GM18511 (cell line): ENCODE data around the gene TRUB2.
"Not testable (repeated sequence)": the region's sequence is repeated elsewhere in the genome, so short reads cannot be mapped to it uniquely, and the experiment has no call there.

Experiments
- ATAC-seq: cut with Tn5 transposase; IDR thresholded peaks from one replicate; pipeline ENCODE4 v1.9.1; 2021; ENCODE audit warnings: mild to moderate bottlenecking, moderate library complexity; ENCODE audit not compliant: unreplicated experiment

The TRUB2 gene

DNA sequence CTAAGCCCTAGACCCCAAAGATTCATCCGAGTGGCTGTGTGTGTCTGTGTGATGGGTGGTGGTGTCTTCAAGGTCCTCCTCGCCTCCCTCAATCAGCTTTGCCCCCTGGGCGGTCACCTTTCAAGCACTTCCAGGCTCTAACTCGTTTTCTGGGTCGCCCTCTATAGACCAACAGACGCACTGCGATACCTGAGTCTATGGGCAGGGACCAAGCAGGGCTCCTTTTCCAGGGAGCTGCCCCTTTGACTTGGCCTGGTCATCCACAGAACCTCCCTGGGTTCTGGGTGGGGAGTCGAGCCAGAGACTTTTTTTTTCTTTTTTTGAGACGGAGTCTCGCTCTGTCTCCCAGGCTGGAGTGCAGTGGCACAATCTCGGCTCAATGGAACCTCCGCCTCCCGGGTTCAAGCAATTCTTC lies 19.2 kb upstream of the TRUB2 start:
- ATAC-seq = no peak

DNA sequence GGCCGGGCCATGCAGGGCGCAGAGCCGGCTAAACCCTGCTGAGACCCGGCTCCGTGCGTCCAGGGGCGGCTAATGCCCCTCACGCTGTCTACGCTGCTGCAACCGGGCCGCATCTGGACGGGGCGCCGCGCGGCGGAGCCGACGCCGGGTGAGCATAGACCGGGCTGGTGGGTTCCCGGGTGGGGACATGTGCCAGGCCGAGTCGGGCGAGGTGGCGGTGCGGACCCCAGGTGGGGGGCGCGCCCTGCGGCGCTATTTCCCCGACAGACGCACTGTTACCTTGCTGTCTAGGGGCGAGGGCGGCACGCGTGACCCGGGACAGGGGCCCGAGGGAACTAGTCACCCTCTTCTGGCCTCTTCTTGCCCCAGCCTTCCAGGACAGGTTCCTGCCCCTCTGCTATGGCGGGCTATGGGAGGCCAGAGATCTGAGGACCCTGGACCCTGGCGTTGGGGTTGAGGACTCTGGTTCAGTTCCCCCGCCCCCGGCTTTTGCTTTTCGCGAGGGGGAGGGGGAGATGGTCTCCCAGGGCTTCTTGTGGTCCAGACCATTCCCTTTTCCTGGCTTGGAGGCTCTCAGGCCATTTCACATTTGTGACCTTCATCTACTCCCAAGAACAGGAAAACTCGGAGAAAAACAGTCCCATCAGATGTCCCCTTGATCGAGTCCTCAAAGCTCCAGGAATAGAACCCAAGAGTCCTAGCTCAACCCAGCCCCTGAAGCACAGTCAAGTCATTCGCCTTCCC lies 18.6 kb upstream of the TRUB2 start:
- peak; percentile 17 for ATAC-seq

DNA sequence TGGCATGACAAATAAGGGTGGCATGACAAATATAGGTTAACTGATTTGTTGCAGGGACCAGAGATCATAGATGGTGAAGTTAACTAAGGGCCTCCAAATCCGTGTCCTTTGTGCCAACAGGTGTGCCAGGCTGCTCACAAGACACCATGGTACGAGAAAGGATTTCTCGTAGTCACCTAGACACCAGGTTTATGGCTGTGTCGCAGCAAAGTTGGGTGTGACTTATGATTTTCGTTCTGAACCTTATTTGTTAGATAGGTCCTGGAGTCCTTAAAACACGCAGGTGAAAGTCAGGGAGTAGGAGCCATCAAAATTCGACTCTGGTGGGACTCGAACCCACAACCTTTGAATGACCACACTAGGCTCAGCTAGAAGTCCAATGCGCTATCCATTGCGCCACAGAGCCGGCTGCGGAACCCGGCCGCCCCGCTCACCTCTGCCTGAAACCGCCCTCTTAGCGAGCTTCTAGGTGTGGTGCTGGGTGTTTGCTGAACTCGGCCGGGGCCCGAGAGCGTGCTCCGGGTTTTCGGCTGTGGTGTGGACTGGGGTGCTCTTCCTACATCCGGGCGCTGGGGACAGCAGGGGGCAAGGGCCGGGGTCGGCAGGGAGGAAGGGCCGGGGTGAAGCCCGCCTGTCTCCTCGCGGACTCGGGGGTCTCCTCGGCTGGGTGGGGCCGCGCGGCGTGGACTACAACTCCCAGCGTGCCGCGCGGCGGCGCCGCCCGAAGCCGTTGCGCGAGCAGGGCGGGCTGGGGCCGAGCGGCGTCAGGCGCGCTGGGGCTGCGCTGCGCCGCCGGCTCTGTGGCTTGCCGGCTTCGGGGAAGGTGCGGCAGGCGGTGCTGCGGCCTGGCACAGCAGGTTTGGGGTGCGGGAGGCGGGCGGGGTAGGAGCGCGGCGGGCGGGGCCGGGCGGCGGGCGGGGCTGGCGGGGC lies 17.8 kb upstream of the TRUB2 start, which contains the start of gene SLC27A4:
SLC27A4 (plus strand) TSS at position 767 of the 930 bp plus-strand sequence. CDS start 2,606 bp downstream, outside the sequence.
- peak; percentile 91 for ATAC-seq

DNA sequence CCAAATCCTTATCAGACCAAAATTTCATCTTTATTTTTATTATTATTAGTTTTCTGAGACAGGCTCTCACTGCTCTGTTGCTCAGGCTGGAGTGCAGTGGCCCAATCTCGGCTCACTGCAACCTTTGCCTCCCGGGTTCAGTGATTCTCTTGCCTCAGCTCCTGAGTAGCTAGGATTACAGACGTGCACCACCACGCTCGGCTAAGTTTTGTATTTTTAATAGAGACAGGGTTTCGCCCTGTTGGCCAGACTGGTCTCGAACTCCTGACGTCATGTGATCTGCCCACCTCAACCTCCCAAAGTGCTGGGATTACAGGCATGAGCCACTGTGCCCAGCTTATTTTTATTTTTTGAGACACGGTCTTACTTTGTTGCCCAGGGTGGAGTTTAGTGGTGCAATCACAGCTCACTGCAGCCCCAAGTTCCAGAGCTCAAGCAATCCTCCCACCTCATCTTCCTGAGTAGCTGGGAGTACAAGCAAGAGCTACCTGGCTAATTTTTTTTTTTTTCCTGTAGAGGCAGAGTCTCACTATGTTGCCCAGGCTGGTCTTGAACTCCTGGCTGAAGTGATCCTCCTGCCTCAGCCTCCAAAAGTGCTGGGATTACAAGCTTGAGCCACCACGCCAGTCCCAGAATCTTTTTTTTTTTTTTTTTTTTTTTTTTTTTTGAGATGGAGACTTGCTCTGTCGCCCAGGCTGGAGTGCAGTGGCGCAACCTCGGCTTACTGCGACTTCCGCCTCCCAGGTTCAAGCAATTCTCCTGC lies 16.8 kb upstream of the TRUB2 start:
- ATAC-seq = not testable (repeated sequence)

DNA sequence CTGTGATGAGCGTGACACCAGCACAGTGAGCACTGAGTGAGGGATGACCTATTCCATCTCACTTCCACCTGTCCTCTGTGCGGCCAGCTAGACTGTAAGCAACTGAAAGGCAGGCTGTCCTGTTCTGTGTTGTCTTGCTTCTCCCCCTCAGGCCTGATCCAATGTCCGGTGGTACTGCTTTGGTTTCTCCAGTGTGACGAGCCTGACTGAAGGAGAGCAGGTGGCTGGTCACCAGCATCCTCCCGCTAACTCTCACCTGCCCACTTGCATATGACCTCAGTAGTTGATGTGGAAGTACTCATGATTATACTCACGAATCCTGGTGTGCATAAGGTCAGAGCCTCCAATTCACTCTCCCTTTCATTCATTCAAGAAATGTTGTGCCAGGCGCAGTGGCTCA lies 15.7 kb upstream of the TRUB2 start:
- no peak for ATAC-seq

DNA sequence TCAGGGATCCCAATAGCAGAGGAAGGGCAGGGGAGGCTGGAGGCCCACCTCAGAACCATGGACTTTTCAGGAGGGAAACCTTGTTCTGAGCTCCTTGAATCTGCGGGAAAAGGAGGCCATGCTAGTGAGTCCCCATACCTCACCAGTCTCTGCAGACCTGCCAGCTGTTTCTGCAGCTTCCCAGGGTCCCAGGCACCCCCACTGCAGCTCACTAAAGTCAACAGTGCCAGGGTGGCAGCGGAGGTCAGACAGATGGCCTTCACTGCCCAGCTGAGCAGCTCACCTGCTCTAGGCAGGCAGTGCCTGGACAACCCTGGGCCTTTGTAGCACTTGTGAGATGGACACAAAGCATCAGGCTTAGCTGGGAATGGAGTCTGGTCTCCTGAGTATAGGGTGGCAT lies 13.7 kb upstream of the TRUB2 start:
- no peak for ATAC-seq

DNA sequence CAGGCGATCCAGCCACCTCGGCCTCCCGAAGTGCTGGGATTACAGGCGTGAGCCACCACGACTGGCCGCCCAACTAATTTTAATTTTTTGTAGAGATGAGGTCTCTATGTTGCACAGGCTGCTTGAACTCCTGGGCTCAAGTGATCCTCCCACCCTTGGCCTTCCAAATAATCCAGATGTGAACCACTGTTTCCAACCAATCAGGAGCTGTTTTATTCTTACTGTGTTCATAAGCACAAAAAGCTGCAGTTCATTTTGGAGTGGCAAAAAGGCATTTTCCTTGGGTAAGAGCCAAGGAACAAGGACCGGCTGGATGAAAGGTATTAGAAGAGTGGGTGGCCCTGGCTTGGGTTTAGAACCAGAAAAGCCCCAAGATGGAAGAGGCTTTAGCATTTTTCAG lies 12.9 kb upstream of the TRUB2 start:
- ATAC-seq = no peak

DNA sequence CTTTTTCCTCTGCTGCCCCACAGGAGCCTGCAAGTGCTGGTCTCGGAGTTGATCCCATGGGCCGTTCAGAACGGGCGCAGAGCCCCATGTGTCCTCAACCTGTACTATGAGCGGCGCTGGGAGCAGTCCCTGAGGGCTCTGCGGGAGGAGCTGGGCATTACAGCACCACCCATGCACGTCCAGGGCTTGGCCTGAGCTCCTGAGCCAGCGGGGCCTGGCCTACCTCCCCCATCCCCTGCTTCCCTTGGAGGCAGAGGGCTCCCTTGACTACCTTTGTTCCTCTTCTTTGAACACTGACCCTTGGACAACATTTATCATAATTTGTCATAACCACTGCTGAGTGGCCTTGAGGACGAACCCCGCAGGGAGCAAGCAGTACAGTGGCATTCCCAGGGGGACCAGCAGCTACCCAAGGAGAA lies 11.2 kb upstream of the TRUB2 start:
- ATAC-seq = no peak

DNA sequence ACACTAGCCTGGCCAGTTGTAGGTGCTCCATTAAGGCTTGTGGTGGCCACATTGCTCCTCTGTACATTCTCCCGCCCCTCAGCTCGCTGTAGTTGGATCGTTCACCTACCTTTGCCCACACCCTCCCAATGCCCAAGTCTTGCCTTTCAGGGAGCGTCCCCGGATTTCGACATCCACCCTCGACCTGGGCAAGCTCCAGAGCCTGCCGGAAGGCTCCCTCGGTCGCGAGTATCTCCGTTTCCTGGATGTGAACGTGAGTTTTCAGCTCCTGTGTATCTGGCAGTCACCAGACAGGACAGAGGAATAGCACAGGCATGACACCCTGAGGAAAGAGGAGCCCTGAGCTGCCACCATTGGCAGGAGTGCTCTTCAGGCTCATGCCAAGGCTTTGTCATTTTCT lies 3.4 kb upstream of the TRUB2 start:
- no peak for ATAC-seq

DNA sequence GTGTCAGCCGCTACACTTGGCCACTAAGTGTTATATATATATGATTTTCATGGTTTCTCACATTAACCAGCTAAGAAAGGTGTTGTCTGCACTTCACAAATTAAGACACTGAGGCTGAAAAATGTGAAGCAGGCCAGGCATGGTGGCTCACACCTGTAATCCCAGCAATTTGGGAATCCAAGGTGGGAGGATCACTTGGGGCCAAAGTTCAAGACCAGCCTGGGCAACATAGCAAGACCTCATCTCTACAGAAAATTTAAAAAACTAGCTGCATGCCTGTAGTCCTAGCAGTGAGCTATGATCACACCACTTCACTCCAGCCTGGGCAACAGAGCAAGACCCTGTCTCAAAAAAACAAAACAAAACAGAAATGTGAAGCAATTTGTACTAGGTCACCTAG lies 2.2 kb upstream of the TRUB2 start:
- no peak for ATAC-seq

DNA sequence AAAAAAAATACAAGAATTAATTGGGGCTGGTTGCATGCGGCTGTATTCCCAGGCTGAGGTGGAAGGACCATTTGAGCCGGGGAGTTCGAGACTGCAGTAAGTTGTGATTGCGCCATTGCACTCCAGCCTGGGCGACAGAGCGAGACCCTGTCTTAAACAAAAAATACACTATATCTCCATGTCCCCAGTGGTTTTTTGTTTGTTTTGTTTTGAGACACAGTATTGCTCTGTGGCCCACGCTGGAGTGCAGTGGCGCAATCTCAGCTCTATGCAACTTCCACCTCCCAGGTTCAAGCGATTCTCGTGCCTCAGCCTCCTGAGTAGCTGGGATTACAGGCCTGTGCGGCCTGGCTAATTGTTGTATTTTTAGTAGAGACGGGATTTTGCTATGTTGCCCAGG lies 1.5 kb upstream of the TRUB2 start:
- no peak for ATAC-seq

DNA sequence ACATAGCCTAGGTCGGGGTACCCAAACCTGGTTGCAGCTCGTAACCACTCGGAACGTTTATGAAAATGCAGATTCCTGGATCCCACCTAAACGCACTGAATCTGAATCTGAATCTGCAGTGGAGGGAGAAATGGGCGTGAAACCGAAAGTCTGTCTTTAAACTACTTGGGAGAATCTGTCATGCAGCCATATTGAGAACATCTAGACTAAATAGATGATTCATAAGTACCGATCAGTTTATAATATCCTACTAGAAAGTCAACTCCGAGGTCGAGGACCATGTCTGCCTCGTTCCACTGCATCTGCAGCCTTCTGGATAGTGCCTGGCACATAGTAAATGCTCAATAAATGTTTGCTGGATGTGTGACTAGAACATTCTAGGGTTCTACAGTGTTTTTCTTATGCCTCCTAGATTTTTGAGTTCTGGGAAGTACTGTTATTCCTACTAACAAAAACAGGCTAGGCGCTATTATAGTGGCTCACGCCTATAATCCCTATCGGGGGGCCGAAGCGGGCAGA lies 1.0 kb upstream of the TRUB2 start:
- no peak for ATAC-seq

DNA sequence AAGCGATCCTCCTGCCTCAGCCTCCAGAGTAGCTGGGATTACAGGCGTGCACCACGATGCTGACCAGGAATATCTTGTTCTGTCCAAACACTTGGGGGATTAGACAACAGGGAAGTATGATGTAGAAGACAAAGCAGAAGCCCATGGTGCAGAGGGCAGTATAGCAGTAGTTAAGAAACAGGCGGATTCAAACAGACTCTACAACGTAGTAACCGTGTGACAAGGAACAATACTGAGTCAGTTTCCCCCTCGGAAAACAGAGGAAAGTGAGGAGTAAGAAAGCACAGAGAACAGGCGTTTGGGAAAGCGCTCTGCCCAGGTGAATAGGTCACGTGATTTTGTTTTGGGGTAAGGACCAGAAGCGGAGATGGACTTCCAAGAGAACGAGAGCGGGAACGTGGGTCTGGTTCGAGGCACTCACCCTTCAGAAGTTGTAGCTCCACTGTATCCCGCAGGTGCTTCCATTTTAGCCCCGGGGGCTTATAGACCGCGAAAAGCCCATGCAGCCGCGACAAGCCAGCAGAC lies 306 bp downstream of the TRUB2 start:
- ATAC-seq = peak; percentile 25

DNA sequence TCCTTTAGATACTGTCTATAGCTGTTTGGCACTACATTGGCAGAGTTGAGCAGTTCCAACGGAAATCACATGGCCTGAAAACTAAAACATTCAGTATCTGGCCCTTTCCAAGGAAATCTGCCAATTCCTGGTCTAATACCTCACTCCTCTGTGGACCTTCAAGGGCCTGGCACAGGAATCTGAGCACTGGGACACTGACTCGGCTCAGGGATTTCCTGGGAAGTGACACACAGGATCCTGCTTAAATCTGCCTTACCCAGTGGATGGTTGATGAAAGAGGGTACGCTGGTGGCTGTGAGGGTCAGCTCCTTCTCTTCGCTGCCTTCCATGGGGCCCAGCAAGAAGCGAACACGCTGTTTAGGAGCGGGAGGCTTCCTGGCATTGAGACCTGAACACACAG lies 904 bp downstream of the TRUB2 start:
- no peak for ATAC-seq

DNA sequence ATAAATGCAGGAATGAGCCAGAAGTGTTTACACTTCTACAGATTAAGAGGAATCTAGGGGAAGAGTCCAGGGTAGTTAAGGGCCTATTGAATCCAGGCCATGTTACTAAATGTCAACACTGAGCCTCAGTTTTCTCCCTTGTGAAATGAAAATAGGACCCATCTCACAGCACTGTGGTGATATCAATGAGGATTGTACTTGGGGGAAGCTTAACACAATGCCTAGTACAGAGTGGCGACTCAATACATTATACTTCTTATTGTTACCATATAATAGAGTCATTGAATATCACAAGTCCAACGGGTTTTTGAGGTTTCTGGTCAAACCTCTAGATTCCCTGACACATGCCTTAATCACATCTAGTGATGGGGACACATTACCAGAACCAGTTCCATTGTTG lies 4.6 kb downstream of the TRUB2 start:
- no peak for ATAC-seq

DNA sequence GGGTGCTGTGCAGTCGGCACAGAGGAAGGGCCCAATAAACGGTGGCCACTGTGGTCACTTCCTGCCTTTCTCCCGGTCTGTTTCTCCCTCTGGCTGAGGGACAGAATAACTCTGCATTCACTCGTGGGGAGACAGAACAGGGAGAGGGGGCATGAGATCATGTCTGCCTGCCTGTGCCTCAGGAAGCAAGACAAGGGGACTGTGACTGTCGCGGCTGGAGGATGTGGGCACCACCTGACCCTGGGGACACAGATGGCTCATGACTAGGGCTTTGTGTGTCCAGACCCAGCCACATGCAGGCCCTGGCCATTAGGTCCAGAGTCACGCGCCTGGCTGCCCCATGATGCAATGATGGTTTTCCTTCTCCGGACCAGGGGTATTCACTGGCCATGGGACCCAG lies 5.8 kb downstream of the TRUB2 start:
- ATAC-seq = no peak

DNA sequence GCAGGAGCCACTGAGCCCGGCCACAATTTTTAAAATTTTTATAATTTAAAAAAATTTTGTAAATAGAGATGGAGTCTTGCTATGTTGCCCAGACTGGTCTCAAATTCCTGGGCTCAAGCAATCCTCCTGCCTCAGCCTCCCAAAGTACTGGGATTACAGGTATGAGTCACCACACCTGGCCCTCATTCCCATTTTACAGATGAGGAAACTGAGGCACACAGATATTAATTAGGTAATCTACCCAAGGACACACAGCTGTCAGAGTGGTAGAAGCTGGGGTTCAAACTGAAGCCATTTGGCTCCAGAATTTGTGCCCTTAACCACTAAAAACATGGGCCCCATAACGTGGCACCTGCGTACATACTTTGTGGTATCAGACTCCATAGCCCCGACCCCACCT lies 7.5 kb downstream of the TRUB2 start:
- no peak for ATAC-seq

DNA sequence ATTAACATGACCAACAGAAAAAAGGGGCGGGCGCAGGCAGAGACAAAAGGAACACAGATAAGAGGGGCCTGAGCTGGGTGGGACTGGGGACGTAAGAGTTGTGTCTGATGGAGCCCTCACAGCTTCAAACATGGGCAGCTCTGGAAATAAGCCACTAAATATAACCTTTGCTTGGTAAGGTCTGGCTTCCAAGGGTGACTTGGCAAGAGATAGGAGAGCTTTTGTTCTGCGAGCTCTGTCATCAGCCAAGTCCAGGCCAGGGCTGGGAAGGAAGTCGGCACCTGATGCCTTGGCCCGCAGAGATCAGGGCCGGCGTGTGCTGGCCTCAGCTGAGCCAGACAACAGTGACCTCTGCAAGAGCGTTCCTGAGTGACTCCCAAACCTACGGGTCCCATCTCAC lies 11.8 kb downstream of the TRUB2 start:
- no peak for ATAC-seq

DNA sequence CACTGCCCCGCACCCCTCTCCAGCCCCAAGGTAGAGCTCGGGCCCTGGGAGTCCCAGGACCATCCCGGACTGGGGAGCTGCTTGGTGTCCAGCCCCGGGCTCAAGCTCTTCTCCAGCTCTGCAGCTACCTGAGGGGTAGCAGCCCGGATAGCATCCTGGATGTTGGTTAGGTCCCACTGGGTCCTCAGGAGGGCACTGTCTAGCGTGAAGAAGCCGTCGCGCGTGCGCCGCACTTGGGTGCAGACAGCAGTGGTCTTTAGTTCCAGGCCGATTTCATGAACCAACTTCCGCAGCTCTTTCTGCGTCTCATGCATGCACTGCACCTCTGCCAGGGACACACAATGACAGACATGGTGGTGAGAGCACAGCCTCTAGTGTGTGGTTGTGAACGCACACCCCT lies 12.7 kb downstream of the TRUB2 start:
- ATAC-seq = no peak

DNA sequence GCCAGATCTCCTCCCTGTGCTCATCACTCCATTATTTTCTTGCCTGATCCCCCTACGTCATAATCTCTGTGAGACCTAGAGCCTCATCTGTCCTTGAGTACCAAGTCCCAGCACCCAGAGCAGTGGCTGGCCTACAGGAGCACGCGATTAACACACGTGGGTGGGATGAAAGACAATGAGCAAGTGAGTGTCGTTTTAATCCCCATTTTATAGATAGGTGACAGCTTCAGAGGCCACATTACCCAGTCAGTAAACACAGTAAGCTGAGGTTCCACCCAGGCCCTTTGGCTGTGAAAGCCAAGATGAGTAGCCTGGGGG lies 17.3 kb downstream of the TRUB2 start:
- no peak for ATAC-seq
